GM12878 (cell line): ENCODE data around the gene CBX8. TPM values are rescaled to one million over a fixed set of nuclear protein-coding genes. Genes with fewer than 3 reads are reported as not detected.

Experiments
- ATAC-seq: fragments of 200-7000 bp; cut with Tn5 transposase; 3 replicates; pipeline ENCODE4 v1.9.1; 2020; ENCODE audit warnings: mild to moderate bottlenecking, moderate library complexity
- BruUV-seq: library from RNA; stranded (reverse); fragments of 400-500 nt; replicated peaks from 2 replicates; lab custom pipeline; 2021; lab: Mats Ljungman, UMichigan
- CTCF ChIA-PET: fragments of 300-600 bp; sonication (Branson Sonifier 250); formaldehyde crosslinking; extraction: SDS; loops from one replicate; lab custom pipeline; 2021; ENCODE audit warnings: inconsistent platforms; lab: Yijun Ruan, JAX
- POLR2A ChIA-PET: fragments of 350-600 bp; formaldehyde crosslinking; extraction: SDS; loops from one replicate; lab custom pipeline; 2021; ENCODE audit warnings: inconsistent platforms; lab: Charles Lee
- RAD21 ChIA-PET: fragments of 300-600 bp; sonication (Branson Sonifier 250); formaldehyde crosslinking; loops from one replicate; lab custom pipeline; 2023; ENCODE audit warnings: antibody characterized with exemption; ENCODE audit not compliant: unreplicated experiment; lab: Charles Lee
- SMC1A ChIA-PET: fragments of 300-600 bp; sonication (Branson Sonifier 250); formaldehyde crosslinking; loops from one replicate; lab custom pipeline; 2023; ENCODE audit not compliant: unreplicated experiment, uncharacterized antibody; lab: Charles Lee
- DNase-seq: peaks from one replicate; pipeline ENCODE4 v3.0.0-alpha.2; 2011; ENCODE audit warnings: low read depth, low spot score
- FAIRE-seq: peaks from 3 replicates; lab custom pipeline; 2011; peaks lifted over from hg19 to GRCh38; lab: Jason Lieb, UNC
- H2AFZ ChIP-seq: 2 replicates; pipeline ENCODE4 v1.6.0; 2011; ENCODE audit warnings: low read depth, low read length, control low read depth; ENCODE audit not compliant: control insufficient read depth
- H3K27ac ChIP-seq: 2 replicates; pipeline ENCODE4 v1.5.1; 2011; ENCODE audit warnings: control low read depth; ENCODE audit not compliant: control insufficient read depth, insufficient read depth
- H3K27me3 ChIP-seq, 2 experiments: replicated peaks in 1 of 2; 2 replicates each; pipeline versions ENCODE4 v1.6.0 to v1.6.1; 2011; ENCODE audit warnings: low read length in 1 of 2; ENCODE audit not compliant: control insufficient read depth in 2 of 2, insufficient read depth in 2 of 2
- H3K36me3 ChIP-seq, 2 experiments: 2 replicates each; pipeline ENCODE4 v1.5.1; 2011; ENCODE audit warnings: low read length in 1 of 2; ENCODE audit not compliant: control insufficient read depth in 2 of 2, insufficient read depth in 2 of 2
- H3K4me1 ChIP-seq: 2 replicates; pipeline ENCODE4 v1.6.1; 2011; ENCODE audit warnings: mild to moderate bottlenecking, low read length, moderate library complexity, mixed read lengths; ENCODE audit not compliant: control insufficient read depth, insufficient read depth
- H3K4me2 ChIP-seq: 2 replicates; pipeline ENCODE4 v1.6.0; 2011; ENCODE audit warnings: control low read depth; ENCODE audit not compliant: control insufficient read depth, insufficient read depth
- H3K4me3 ChIP-seq: fragments of 200-600 bp; sonication (generic); 2 replicates; pipeline ENCODE4 v1.5.1; 2016
- H3K79me2 ChIP-seq: 2 replicates; pipeline ENCODE4 v1.6.0; 2011; ENCODE audit warnings: low read length; ENCODE audit not compliant: control insufficient read depth, insufficient read depth
- H3K9ac ChIP-seq: 2 replicates; pipeline ENCODE4 v1.8.0; 2011; ENCODE audit warnings: low read length, control low read depth, mixed read lengths; ENCODE audit not compliant: control insufficient read depth, insufficient read depth
- H3K9me3 ChIP-seq: replicated peaks from 3 replicates; pipeline ENCODE4 v1.5.1; 2011; ENCODE audit warnings: mild to moderate bottlenecking, low read length; ENCODE audit not compliant: control insufficient read depth, insufficient read depth
- H4K20me1 ChIP-seq: 2 replicates; pipeline ENCODE4 v1.6.0; 2011; ENCODE audit not compliant: control insufficient read depth, insufficient read depth
- NFYB ChIP-seq: IDR thresholded peaks from 2 replicates; pipeline ENCODE4 v1.6.1; 2011; ENCODE audit warnings: low read depth, mild to moderate bottlenecking, low read length, improper control_type of control experiment, moderate library complexity; ENCODE audit not compliant: insufficient read depth
- RAD21 ChIP-seq: IDR thresholded peaks from 2 replicates; pipeline ENCODE4 v1.6.1; 2011; ENCODE audit warnings: mild to moderate bottlenecking, low read depth, low read length, moderate library complexity; ENCODE audit not compliant: insufficient read depth
- SMC3 ChIP-seq: IDR thresholded peaks from 2 replicates; pipeline ENCODE4 v1.6.1; 2011; ENCODE audit warnings: low read length, improper control_type of control experiment, borderline replicate concordance
- SPI1 ChIP-seq: IDR thresholded peaks from 2 replicates; pipeline ENCODE4 v1.6.1; 2011; ENCODE audit warnings: low read depth, mild to moderate bottlenecking, low read length, moderate library complexity, borderline replicate concordance; ENCODE audit not compliant: insufficient read depth
- WGBS: methylation state at CpG from one replicate; pipeline ENCODE4 v1.1.6; 2016; ENCODE audit warnings: low lambda C conversion rate; ENCODE audit not compliant: insufficient replicate concordance, insufficient coverage; ENCODE audit errors: missing lambda C conversion rate; 5-methylcytosine and 5-hydroxymethylcytosine counted together
- in situ Hi-C: fragments of 300-500 bp; cut with MboI; formaldehyde crosslinking; loops from 9 replicates; pipeline ENCODE4 v1.14.3; 2018; ENCODE audit warnings: mixed read lengths
- intact Hi-C: fragments of 100-400 bp; cut with micrococcal nuclease; formaldehyde crosslinking; loops from one replicate; pipeline ENCODE4 v1.14.2; 2022; ENCODE audit not compliant: unreplicated experiment
- polyA plus RNA-seq, 11 experiments: library from polyadenylated mRNA; depleted of rRNA in 4 of 11; unstranded in 6 of 11; stranded (reverse) in 5 of 11; fragments of >200 nt; fragmentation: Nextera tagmentation in 4 of 11; fragmentation: Illumina TruSeq in 1 of 11; extraction: Ambion mirVana in 4 of 11; extraction: Trizol in 1 of 11; gene quantifications; 1 replicate in 1 of 11; 2 replicates in 10 of 11; pipeline versions ENCODE4 v1.2.1 to v1.2.3, GENCODE V29; 2011 to 2016; ENCODE audit warnings: inconsistent platforms in 2 of 11, missing spikeins in 2 of 11, low read depth in 1 of 11
- total RNA-seq, 4 experiments: library from RNA; depleted of rRNA in 3 of 4; stranded (reverse); fragments of >200 nt in 3 of 4; fragmentation: Illumina TruSeq in 1 of 4; extraction: Trizol in 1 of 4; gene quantifications; 2 replicates each; pipeline versions ENCODE4 v1.2.1 to v1.2.3, GENCODE V29; 2013 to 2021
- TF ChIP-seq, protein P1 (sequence below): fragments of 450-650 bp; IDR thresholded peaks from 2 replicates; pipeline ENCODE4 v1.6.1; 2018; ENCODE audit warnings: mild to moderate bottlenecking, low read depth, moderate library complexity; ENCODE audit not compliant: partially characterized antibody
- TF ChIP-seq, protein P2 (sequence below): IDR thresholded peaks from 2 replicates; pipeline ENCODE4 v1.6.1; 2011; ENCODE audit warnings: low read depth, low read length, improper control_type of control experiment, borderline replicate concordance
- TF ChIP-seq, protein P3 (sequence below), 3 experiments: IDR thresholded peaks in 2 of 3; conservative IDR thresholded peaks in 1 of 3; 2 replicates each; pipeline ENCODE4 v1.5.1; 2011; ENCODE audit warnings: low read depth in 3 of 3, low read length in 3 of 3, mild to moderate bottlenecking in 3 of 3, control low read depth in 2 of 3, moderate library complexity in 2 of 3, inconsistent platforms in 1 of 3, mixed read lengths in 1 of 3; ENCODE audit not compliant: control insufficient read depth in 2 of 3, insufficient read depth in 1 of 3; ENCODE audit errors: extremely low read depth in 1 of 3

The CBX8 gene
- total and polyA plus RNA-seq, 10 of the 15 experiments (the other 5 are each of a cell fraction or from before 2014, with no cell fraction given): 0.03 to 6.7 (median 1.9) TPM

DNA sequence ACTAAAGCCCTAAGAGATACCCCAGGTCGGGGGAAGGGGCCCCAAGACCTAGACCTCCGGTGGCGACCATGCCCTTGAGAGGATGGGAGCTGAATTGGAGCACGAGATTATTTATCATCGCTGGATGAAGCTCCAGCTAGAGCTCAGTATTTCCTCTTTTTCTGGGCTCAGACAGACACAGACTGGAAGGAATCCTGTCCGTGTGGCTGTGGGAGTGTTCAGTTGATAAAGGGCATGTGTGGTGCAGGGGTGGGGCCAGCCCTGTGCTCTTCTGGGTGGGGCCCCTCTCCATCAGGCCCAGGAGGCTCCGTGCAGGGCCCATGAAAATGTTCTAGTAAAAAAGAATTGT, 48.7 kb upstream of the CBX8 start (continued):
- TF ChIP-seq, protein P1, sequence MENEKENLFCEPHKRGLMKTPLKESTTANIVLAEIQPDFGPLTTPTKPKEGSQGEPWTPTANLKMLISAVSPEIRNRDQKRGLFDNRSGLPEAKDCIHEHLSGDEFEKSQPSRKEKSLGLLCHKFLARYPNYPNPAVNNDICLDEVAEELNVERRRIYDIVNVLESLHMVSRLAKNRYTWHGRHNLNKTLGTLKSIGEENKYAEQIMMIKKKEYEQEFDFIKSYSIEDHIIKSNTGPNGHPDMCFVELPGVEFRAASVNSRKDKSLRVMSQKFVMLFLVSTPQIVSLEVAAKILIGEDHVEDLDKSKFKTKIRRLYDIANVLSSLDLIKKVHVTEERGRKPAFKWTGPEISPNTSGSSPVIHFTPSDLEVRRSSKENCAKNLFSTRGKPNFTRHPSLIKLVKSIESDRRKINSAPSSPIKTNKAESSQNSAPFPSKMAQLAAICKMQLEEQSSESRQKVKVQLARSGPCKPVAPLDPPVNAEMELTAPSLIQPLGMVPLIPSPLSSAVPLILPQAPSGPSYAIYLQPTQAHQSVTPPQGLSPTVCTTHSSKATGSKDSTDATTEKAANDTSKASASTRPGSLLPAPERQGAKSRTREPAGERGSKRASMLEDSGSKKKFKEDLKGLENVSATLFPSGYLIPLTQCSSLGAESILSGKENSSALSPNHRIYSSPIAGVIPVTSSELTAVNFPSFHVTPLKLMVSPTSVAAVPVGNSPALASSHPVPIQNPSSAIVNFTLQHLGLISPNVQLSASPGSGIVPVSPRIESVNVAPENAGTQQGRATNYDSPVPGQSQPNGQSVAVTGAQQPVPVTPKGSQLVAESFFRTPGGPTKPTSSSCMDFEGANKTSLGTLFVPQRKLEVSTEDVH: no peak
- TF ChIP-seq SPI1: no peak
- TF ChIP-seq, protein P2, sequence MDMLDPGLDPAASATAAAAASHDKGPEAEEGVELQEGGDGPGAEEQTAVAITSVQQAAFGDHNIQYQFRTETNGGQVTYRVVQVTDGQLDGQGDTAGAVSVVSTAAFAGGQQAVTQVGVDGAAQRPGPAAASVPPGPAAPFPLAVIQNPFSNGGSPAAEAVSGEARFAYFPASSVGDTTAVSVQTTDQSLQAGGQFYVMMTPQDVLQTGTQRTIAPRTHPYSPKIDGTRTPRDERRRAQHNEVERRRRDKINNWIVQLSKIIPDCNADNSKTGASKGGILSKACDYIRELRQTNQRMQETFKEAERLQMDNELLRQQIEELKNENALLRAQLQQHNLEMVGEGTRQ: no peak

DNA sequence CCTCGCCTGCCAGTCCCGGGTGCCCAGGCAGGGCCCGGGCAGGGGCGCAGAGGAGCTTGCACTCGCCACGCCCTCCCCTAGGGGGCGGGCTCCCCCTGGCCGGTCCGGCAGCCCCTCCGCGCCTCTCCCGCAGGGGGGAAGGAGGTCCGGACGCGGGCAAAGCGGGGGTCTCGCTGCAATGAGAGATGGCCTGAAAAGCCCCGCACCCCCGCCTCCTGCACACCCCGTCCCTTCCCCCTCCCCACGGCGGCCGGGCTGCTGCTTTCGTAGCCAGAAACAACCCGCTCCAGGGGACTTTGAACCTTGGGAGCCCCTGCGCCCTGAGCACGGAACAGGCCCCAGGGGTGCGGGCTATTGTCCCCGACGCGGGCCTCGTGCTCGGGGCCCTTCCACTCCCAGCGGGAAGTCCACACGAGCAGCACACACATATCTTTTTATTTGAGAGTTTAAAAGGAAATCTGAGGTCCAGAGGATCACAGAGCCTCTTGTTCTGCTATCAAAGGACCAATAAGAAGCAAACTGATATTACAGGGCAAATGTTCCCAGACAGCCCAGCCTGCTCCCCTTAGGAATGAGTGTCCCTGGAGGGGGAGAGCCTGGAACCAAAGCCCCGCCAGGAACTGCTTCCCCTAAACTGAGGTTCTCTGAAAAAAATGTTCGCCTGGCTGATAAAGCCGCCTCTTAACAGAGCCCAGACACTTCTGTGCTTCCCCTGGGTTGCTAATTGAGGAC, 48.2 kb upstream of the CBX8 start:
- ChIA-PET POLR2A (no interaction called here), SMC1A (interaction anchor here (1.1 to 2.0 kb wide), 2 partner anchors 12 to 126 kb away, joined by 3 to 5 read pairs; no protein-coding TSS in a partner anchor), RAD21 (interaction anchor here (0.9 to 1.8 kb wide), 4 partner anchors 33 to 126 kb away, joined by 3 to 5 read pairs (median 4); no protein-coding TSS in a partner anchor), CTCF (interaction anchor here (0.6 to 1.8 kb wide), 11 partner anchors 10 to 130 kb away, joined by 3 to 10 read pairs (median 3); partner anchors contain the start of gene CBX2)
- Histone ChIP-seq H3K9ac (no peak overlapping the region), H2AFZ (no peak overlapping the region), H3K9me3 (no peaks in the 10 kb centered on the region; the same call in 2 of the 3 replicates), H3K27ac (no peak overlapping the region), H3K4me2 (no peak overlapping the region), H4K20me1 (no peaks in the 10 kb centered on the region), H3K27me3 (peaks cover 22 to 45% of the 10 kb centered on the region in 2 experiments), H3K79me2 (no peaks in the 10 kb centered on the region), H3K36me3 (no peaks in the 10 kb centered on the region), H3K4me3 (no peak overlapping the region), H3K4me1 (peaks cover 8% of the 10 kb centered on the region)
- intact Hi-C loops: loop anchor here (5.0 to 10.0 kb wide), 2 partner anchors 77 to 130 kb away; no protein-coding TSS in a partner anchor
- ATAC-seq (peak; percentile 89), FAIRE-seq (no peak), DNase-seq (no peak)
- 4% methylated on average over 35 of the region's 38 CpGs for WGBS
- in situ Hi-C loops: loop anchor here (5.0 kb wide), 1 partner anchor 38 kb away; no protein-coding TSS in a partner anchor
- BruUV-seq: no TSS peak
- TF ChIP-seq NFYB (no peak), RAD21 (peak; percentile 59), SMC3 (peak; percentile 30)
- TF ChIP-seq, protein P3, sequence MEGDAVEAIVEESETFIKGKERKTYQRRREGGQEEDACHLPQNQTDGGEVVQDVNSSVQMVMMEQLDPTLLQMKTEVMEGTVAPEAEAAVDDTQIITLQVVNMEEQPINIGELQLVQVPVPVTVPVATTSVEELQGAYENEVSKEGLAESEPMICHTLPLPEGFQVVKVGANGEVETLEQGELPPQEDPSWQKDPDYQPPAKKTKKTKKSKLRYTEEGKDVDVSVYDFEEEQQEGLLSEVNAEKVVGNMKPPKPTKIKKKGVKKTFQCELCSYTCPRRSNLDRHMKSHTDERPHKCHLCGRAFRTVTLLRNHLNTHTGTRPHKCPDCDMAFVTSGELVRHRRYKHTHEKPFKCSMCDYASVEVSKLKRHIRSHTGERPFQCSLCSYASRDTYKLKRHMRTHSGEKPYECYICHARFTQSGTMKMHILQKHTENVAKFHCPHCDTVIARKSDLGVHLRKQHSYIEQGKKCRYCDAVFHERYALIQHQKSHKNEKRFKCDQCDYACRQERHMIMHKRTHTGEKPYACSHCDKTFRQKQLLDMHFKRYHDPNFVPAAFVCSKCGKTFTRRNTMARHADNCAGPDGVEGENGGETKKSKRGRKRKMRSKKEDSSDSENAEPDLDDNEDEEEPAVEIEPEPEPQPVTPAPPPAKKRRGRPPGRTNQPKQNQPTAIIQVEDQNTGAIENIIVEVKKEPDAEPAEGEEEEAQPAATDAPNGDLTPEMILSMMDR (IDR thresholded peaks at IDR 0.05 in 2 of 3, conservative IDR thresholded peaks at IDR 0.05 in 1 of 3; ENCODE audit: control insufficient read depth in 2 of 3, extremely low read depth in 1 of 3, insufficient read depth in 1 of 3, low read depth in 3 of 3, low read length in 3 of 3): peak; percentile 42 to 92 (median 70); a peak in 5 of 6 replicates
